ENCODE results near the gene KHDRBS1. TPM values are rescaled to one million over a fixed set of nuclear protein-coding genes. Genes with fewer than 3 reads are reported as not detected.

KHDRBS1 gene
- total RNA-seq, 1 experiment from 2014 or later = 267 TPM

DNA sequence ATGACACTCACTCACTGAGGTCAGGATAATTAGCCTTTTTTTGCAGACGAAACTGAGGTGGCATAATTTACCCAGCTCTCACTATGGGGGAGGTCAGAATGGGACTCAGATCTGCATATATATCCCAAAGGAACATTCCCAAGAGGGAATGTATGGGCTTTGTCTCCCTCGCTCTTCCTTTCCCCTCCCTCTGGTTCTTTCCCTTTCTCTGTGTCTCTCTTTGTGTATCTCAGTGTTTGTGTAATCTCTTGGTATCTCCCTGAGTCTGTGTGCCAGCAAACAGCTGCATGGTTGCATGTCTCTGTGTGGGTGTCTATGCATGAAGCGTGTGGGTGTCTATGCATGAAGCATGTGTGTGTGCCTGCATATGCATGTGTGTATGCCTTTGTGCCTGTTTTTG lies 63.8 kb downstream of the KHDRBS1 start:
- Histone ChIP-seq H3K56ac (ENCODE audit: insufficient read length, low read depth, low read length) (no peak overlapping the region), H3K9me3 (ENCODE audit: control insufficient read depth, low read depth, low read length) (no peaks in the 10 kb centered on the region), H3K14ac (ENCODE audit: insufficient read depth, low read length) (no peak overlapping the region), H3K79me2 (ENCODE audit: insufficient read depth, low read length) (no peaks in the 10 kb centered on the region; the same call in 1 of the 2 replicates), H3K9ac (ENCODE audit: extremely low read depth, insufficient read length, low read length) (no peak overlapping the region), H4K5ac (ENCODE audit: insufficient read length, low read depth, low read length) (no peak overlapping the region), H2BK15ac (ENCODE audit: low read depth, low read length) (no peak overlapping the region), H2AK5ac (ENCODE audit: insufficient read length, low read length) (no peak overlapping the region), H3K4ac (ENCODE audit: low read depth, low read length) (no peak overlapping the region), H3K27ac (ENCODE audit: insufficient read length, low read depth, low read length) (no peak overlapping the region), H3K27me3 (ENCODE audit: insufficient read depth, low read length) (no peaks in the 10 kb centered on the region), H3K23ac (ENCODE audit: insufficient read length, low read depth, low read length) (no peak overlapping the region), H4K91ac (ENCODE audit: insufficient read length, low read depth, low read length) (no peak overlapping the region), H2BK20ac (ENCODE audit: low read depth, low read length, poor library complexity, severe bottlenecking) (no peak overlapping the region), H2BK120ac (ENCODE audit: low read depth, low read length, poor library complexity, severe bottlenecking) (no peak overlapping the region), H4K8ac (replicated peaks; ENCODE audit: insufficient read length, low read depth, low read length) (no peak overlapping the region), H3K4me1 (ENCODE audit: insufficient read depth, low read length) (no peaks in the 10 kb centered on the region), H2AFZ (ENCODE audit: low read length) (no peak overlapping the region), H3K79me1 (ENCODE audit: insufficient read depth, low read depth, low read length, poor library complexity, severe bottlenecking) (no peaks in the 10 kb centered on the region), H2BK12ac (ENCODE audit: insufficient read length, low read depth, low read length) (no peak overlapping the region), H3T11ph (ENCODE audit: low read length) (no peak overlapping the region), H3K4me2 (ENCODE audit: insufficient read depth, insufficient read length, low read length) (no peak overlapping the region), H2BK5ac (ENCODE audit: insufficient read length, low read length) (no peak overlapping the region), H3K18ac (ENCODE audit: insufficient read length, low read depth, low read length) (no peak overlapping the region), H3K23me2 (ENCODE audit: insufficient read length, low read depth, low read length, poor library complexity, severe bottlenecking) (peaks cover 5% of the 10 kb centered on the region), H4K20me1 (ENCODE audit: control insufficient read depth, insufficient read depth, insufficient read length) (no peaks in the 10 kb centered on the region)
- Mint-ChIP-seq H3K36me3 (ENCODE audit: insufficient read depth in 1 of 3, low read depth in 3 of 3) (peaks cover 32 to 67% (median 61%) of the 10 kb centered on the region in 3 experiments; a peak in 6 of 7 replicates), H3K27me3 (ENCODE audit: low read depth) (no peaks in the 10 kb centered on the region; the same call in 1 of the 2 replicates), H3K9me3 (no peaks in the 10 kb centered on the region; a peak in 1 of 5 replicates), H3K4me3 (no peak overlapping the region; a peak in 2 of 5 replicates), H3K27ac (peak overlapping the region in 1 of 3 experiments; percentile 1; a peak in 1 of 7 replicates), H3K4me1 (peaks cover 5 to 8% of the 10 kb centered on the region in 2 experiments)
- DNase-seq = no peak
- no CpG with 5 or more reads among the region's 3 CpGs for WGBS (ENCODE audit: extremely low coverage, insufficient read length, low lambda C conversion rate)
- TF ChIP-seq, protein P1, sequence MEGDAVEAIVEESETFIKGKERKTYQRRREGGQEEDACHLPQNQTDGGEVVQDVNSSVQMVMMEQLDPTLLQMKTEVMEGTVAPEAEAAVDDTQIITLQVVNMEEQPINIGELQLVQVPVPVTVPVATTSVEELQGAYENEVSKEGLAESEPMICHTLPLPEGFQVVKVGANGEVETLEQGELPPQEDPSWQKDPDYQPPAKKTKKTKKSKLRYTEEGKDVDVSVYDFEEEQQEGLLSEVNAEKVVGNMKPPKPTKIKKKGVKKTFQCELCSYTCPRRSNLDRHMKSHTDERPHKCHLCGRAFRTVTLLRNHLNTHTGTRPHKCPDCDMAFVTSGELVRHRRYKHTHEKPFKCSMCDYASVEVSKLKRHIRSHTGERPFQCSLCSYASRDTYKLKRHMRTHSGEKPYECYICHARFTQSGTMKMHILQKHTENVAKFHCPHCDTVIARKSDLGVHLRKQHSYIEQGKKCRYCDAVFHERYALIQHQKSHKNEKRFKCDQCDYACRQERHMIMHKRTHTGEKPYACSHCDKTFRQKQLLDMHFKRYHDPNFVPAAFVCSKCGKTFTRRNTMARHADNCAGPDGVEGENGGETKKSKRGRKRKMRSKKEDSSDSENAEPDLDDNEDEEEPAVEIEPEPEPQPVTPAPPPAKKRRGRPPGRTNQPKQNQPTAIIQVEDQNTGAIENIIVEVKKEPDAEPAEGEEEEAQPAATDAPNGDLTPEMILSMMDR (conservative IDR thresholded peaks at IDR 0.05) = no peak

Measured in H9 (cell line).